SK-N-SH treated with all-trans-retinoic acid at 6 μM for 48 hours (cell line): Measurements from ENCODE around the gene SCN7A.

Experiments used
- ATAC-seq: fragments of 200-7000 bp; cut with Tn5 transposase; 3 replicates; pipeline ENCODE4 v1.9.1; 2020; ENCODE audit warnings: mild to moderate bottlenecking, moderate library complexity
- ARNTL ChIP-seq: fragments of 450-650 bp; formaldehyde crosslinking; IDR thresholded peaks from 2 replicates; pipeline ENCODE4 v1.5.0; 2020; ENCODE audit warnings: low read depth, mild to moderate bottlenecking, moderate library complexity, borderline replicate concordance
- BACH2 ChIP-seq: fragments of 250-450 bp; sonication (Bioruptor Pico); IDR thresholded peaks from 2 replicates; pipeline ENCODE4 v1.9.0; 2021; ENCODE audit warnings: mild to moderate bottlenecking, borderline replicate concordance
- CREB5 ChIP-seq: fragments of 250-450 bp; sonication (Bioruptor Pico); IDR thresholded peaks from 2 replicates; pipeline ENCODE4 v1.5.1; 2020; ENCODE audit warnings: low read depth, mild to moderate bottlenecking, moderate library complexity
- CSDC2 ChIP-seq: fragments of 250-450 bp; sonication (Bioruptor Pico); IDR thresholded peaks from 2 replicates; pipeline ENCODE4 v1.5.0; 2020; ENCODE audit warnings: mild to moderate bottlenecking, moderate library complexity
- CSRNP3 ChIP-seq: fragments of 250-450 bp; sonication (Bioruptor Pico); IDR thresholded peaks from 2 replicates; pipeline ENCODE4 v1.5.1; 2021; ENCODE audit warnings: mild to moderate bottlenecking, moderate library complexity
- ESRRG ChIP-seq: fragments of 250-450 bp; sonication (Bioruptor Pico); IDR thresholded peaks from 2 replicates; pipeline ENCODE4 v1.6.1; 2021; ENCODE audit warnings: mild to moderate bottlenecking
- GLIS3 ChIP-seq: fragments of 250-450 bp; sonication (Bioruptor Pico); IDR thresholded peaks from 2 replicates; pipeline ENCODE4 v1.5.0; 2020; ENCODE audit warnings: mild to moderate bottlenecking, moderate library complexity
- ISL1 ChIP-seq: fragments of 250-450 bp; sonication (Bioruptor Pico); IDR thresholded peaks from 2 replicates; pipeline ENCODE4 v2.1.2; 2022; ENCODE audit warnings: mild to moderate bottlenecking, moderate library complexity
- OSR1 ChIP-seq: fragments of 250-450 bp; sonication (Bioruptor Pico); IDR thresholded peaks from 2 replicates; pipeline ENCODE4 v1.8.0; 2022; ENCODE audit warnings: moderate library complexity, mild to moderate bottlenecking, inconsistent platforms
- PATZ1 ChIP-seq: fragments of 250-450 bp; sonication (Bioruptor Pico); IDR thresholded peaks from 2 replicates; pipeline ENCODE4 v1.8.0; 2020; ENCODE audit warnings: mild to moderate bottlenecking, moderate library complexity, borderline replicate concordance
- POU6F1 ChIP-seq: fragments of 250-450 bp; sonication (Bioruptor Pico); IDR thresholded peaks from 2 replicates; pipeline ENCODE4 v1.8.0; 2021; ENCODE audit warnings: low read depth, mild to moderate bottlenecking, moderate library complexity, borderline replicate concordance
- PPARA ChIP-seq: fragments of 250-450 bp; sonication (Bioruptor Pico); IDR thresholded peaks from 2 replicates; pipeline ENCODE4 v1.5.0; 2020; ENCODE audit warnings: mild to moderate bottlenecking, borderline replicate concordance
- RARB ChIP-seq: fragments of 250-450 bp; sonication (Bioruptor Pico); IDR thresholded peaks from 2 replicates; pipeline ENCODE4 v1.8.0; 2021; ENCODE audit warnings: mild to moderate bottlenecking, moderate library complexity
- TCF4 ChIP-seq: fragments of 250-450 bp; sonication (Bioruptor Pico); IDR thresholded peaks from 2 replicates; pipeline ENCODE4 v1.8.0; 2021; ENCODE audit warnings: mild to moderate bottlenecking, moderate library complexity, borderline replicate concordance
- TOX ChIP-seq: fragments of 250-450 bp; sonication (Bioruptor Pico); IDR thresholded peaks from 2 replicates; pipeline ENCODE4 v1.8.0; 2021; ENCODE audit warnings: mild to moderate bottlenecking, moderate library complexity, borderline replicate concordance
- TSHZ2 ChIP-seq: fragments of 250-450 bp; sonication (Bioruptor Pico); IDR thresholded peaks from 2 replicates; pipeline ENCODE4 v1.5.0; 2020; ENCODE audit warnings: mild to moderate bottlenecking, moderate library complexity
- ZFP3 ChIP-seq: fragments of 250-450 bp; sonication (Bioruptor Pico); IDR thresholded peaks from 2 replicates; pipeline ENCODE4 v1.5.0; 2020; ENCODE audit warnings: mild to moderate bottlenecking, moderate library complexity
- ZFP30 ChIP-seq: fragments of 450-650 bp; formaldehyde crosslinking; IDR thresholded peaks from 2 replicates; pipeline ENCODE4 v1.5.0; 2022; ENCODE audit warnings: mild to moderate bottlenecking, moderate library complexity
- ZNF565 ChIP-seq: fragments of 450-650 bp; formaldehyde crosslinking; conservative IDR thresholded peaks from 2 replicates; pipeline ENCODE4 v1.5.0; 2020; ENCODE audit warnings: low read depth, mild to moderate bottlenecking, moderate library complexity
- ZNF70 ChIP-seq: fragments of 450-650 bp; formaldehyde crosslinking; IDR thresholded peaks from 2 replicates; pipeline ENCODE4 v1.5.0; 2020; ENCODE audit warnings: mild to moderate bottlenecking, moderate library complexity
- ZNF8 ChIP-seq: fragments of 450-650 bp; formaldehyde crosslinking; IDR thresholded peaks from 2 replicates; pipeline ENCODE4 v1.5.0; 2020; ENCODE audit warnings: mild to moderate bottlenecking, moderate library complexity

The SCN7A gene

GRCh38 chr2:166499281-166499680, 5.2 kb upstream of the SCN7A start:
- no peak for TF ChIP-seq ZFP30
- ATAC-seq: no peak

GRCh38 chr2:166491461-166491860, 2.6 kb downstream of the SCN7A start:
- no peak for ATAC-seq
- no peak for TF ChIP-seq ARNTL (CRISPR knock-in tag)
- TF ChIP-seq ZNF8 (CRISPR knock-in tag): no peak
- no peak for TF ChIP-seq POU6F1 (CRISPR knock-in tag)
- TF ChIP-seq CSDC2: no peak
- no peak for TF ChIP-seq ESRRG (CRISPR knock-in tag)
- TF ChIP-seq TSHZ2: no peak
- TF ChIP-seq BACH2 (CRISPR knock-in tag): no peak
- TF ChIP-seq OSR1 (CRISPR knock-in tag): no peak
- TF ChIP-seq TCF4: no peak
- no peak for TF ChIP-seq RARB (CRISPR knock-in tag)
- TF ChIP-seq ZNF70 (CRISPR knock-in tag): no peak
- TF ChIP-seq ISL1: no peak
- TF ChIP-seq CREB5 (CRISPR knock-in tag): no peak
- no peak for TF ChIP-seq TOX (CRISPR knock-in tag)
- TF ChIP-seq PATZ1: no peak
- no peak for TF ChIP-seq ZNF565 (CRISPR knock-in tag)
- TF ChIP-seq PPARA: no peak
- TF ChIP-seq ZFP30: no peak
- no peak for TF ChIP-seq ZFP3
- no peak for TF ChIP-seq CSRNP3 (CRISPR knock-in tag)

GRCh38 chr2:166487171-166487570, 6.9 kb downstream of the SCN7A start:
- ATAC-seq: no peak
- no peak for TF ChIP-seq GLIS3 (CRISPR knock-in tag)
- TF ChIP-seq ISL1: no peak
- TF ChIP-seq TCF4: no peak
- TF ChIP-seq BACH2 (CRISPR knock-in tag): no peak
- TF ChIP-seq TSHZ2: no peak
- TF ChIP-seq PATZ1: no peak
- no peak for TF ChIP-seq CSRNP3 (CRISPR knock-in tag)
- no peak for TF ChIP-seq RARB (CRISPR knock-in tag)
- TF ChIP-seq ESRRG (CRISPR knock-in tag): no peak
- no peak for TF ChIP-seq POU6F1 (CRISPR knock-in tag)
- no peak for TF ChIP-seq CSDC2
